K562 (cell line): ENCODE results near the gene RSPH6A. TPM values are rescaled to one million over a fixed set of nuclear protein-coding genes. Genes with fewer than 3 reads are reported as not detected.

Experiments
- BCLAF1 ChIP-seq, 2 experiments: fragments of 450-650 bp in 1 of 2; IDR thresholded peaks; 2 replicates each; pipeline ENCODE4 v1.6.1; 2011 to 2017; ENCODE audit warnings: low read depth in 2 of 2, antibody characterized with exemption in 1 of 2, borderline replicate concordance in 1 of 2, low read length in 1 of 2, mild to moderate bottlenecking in 1 of 2, mixed read lengths in 1 of 2; ENCODE audit not compliant: control insufficient read depth in 1 of 2
- HMG20A ChIP-seq: fragments of 450-650 bp; formaldehyde crosslinking; conservative IDR thresholded peaks from 2 replicates; pipeline ENCODE4 v1.4.0; 2020; ENCODE audit warnings: mild to moderate bottlenecking, mixed read lengths
- NCOA1 ChIP-seq: fragments of 450-650 bp; IDR thresholded peaks from 2 replicates; pipeline ENCODE4 v1.6.1; 2016; ENCODE audit warnings: low read depth
- SRSF3 ChIP-seq: fragments of 200-400 bp; formaldehyde crosslinking; IDR thresholded peaks from 2 replicates; pipeline ENCODE4 v1.6.1; 2016; ENCODE audit warnings: mild to moderate bottlenecking, low read length, moderate library complexity; ENCODE audit not compliant: insufficient read depth
- TARDBP ChIP-seq: fragments of 450-650 bp; IDR thresholded peaks from 2 replicates; pipeline ENCODE4 v1.6.1; 2016
- TFAP4 ChIP-seq: sonication (generic); formaldehyde crosslinking; IDR thresholded peaks from 2 replicates; pipeline ENCODE4 v1.8.0; 2022; ENCODE audit warnings: missing genetic modification reagents, mild to moderate bottlenecking, moderate library complexity, borderline replicate concordance
- ZBED1 ChIP-seq: IDR thresholded peaks from 2 replicates; pipeline ENCODE4 v1.6.1; 2014
- ZNF232 ChIP-seq: sonication (generic); formaldehyde crosslinking; IDR thresholded peaks from 2 replicates; pipeline ENCODE4 v1.8.0; 2022; ENCODE audit warnings: mild to moderate bottlenecking, missing genetic modification reagents
- ZNF507 ChIP-seq: conservative IDR thresholded peaks from 2 replicates; pipeline ENCODE4 v1.6.1; 2017; ENCODE audit warnings: missing genetic modification characterization, missing compliant biosample characterization
- ZNF561 ChIP-seq: fragments of 450-650 bp; formaldehyde crosslinking; conservative IDR thresholded peaks from 2 replicates; pipeline ENCODE4 v1.4.0; 2020; ENCODE audit warnings: mild to moderate bottlenecking, moderate library complexity
- polyA plus RNA-seq, 8 experiments: library from polyadenylated mRNA; depleted of rRNA in 4 of 8; stranded (reverse) in 5 of 8; unstranded in 3 of 8; fragments of >200 nt; fragmentation: Nextera tagmentation in 2 of 8; fragmentation: Illumina TruSeq in 1 of 8; extraction: Ambion mirVana in 2 of 8; extraction: Trizol in 1 of 8; gene quantifications; 2 replicates each; pipeline versions ENCODE4 v1.2.1 to v1.2.3, GENCODE V29; 2011 to 2014; ENCODE audit warnings: inconsistent platforms in 1 of 8, missing spikeins in 1 of 8
- total RNA-seq, 7 experiments: library from RNA; depleted of rRNA in 6 of 7; stranded (reverse); fragments of >200 nt in 6 of 7; fragmentation: Illumina TruSeq in 2 of 7; extraction: Trizol in 2 of 7; gene quantifications; 2 replicates each; pipeline versions ENCODE4 v1.2.1 to v1.2.3, GENCODE V29; 2011 to 2021; ENCODE audit warnings: low replicate concordance in 1 of 7
- TF ChIP-seq, protein P1 (sequence below): fragments of 200-600 bp; sonication (generic); IDR thresholded peaks from one replicate; pipeline ENCODE4 v1.6.1; 2012; ENCODE audit warnings: mild to moderate bottlenecking, low read depth, low read length, inconsistent platforms

Gene RSPH6A
- total and polyA plus RNA-seq, 9 of the 15 experiments (the other 6 are each of a cell fraction or from before 2014, with no cell fraction given) = 0.03 to 0.15 (median 0.07) TPM; not detected in 5

- TF ChIP-seq TFAP4 (CRISPR knock-in tag) (peak; percentile 100), NCOA1 (no peak), ZNF507 (tag) (no peak), TARDBP (no peak; the same call in 1 of the 2 replicates), ZBED1 (no peak), ZNF232 (CRISPR knock-in tag) (no peak), SRSF3 (no peak), BCLAF1 (IDR thresholded peaks at IDR 0.05; ENCODE audit: borderline replicate concordance in 1 of 2, control insufficient read depth in 1 of 2, low read depth in 2 of 2, low read length in 1 of 2) (no peak), ZNF561 (CRISPR knock-in tag) (no peak), HMG20A (no peak)
- TF ChIP-seq, protein P1, sequence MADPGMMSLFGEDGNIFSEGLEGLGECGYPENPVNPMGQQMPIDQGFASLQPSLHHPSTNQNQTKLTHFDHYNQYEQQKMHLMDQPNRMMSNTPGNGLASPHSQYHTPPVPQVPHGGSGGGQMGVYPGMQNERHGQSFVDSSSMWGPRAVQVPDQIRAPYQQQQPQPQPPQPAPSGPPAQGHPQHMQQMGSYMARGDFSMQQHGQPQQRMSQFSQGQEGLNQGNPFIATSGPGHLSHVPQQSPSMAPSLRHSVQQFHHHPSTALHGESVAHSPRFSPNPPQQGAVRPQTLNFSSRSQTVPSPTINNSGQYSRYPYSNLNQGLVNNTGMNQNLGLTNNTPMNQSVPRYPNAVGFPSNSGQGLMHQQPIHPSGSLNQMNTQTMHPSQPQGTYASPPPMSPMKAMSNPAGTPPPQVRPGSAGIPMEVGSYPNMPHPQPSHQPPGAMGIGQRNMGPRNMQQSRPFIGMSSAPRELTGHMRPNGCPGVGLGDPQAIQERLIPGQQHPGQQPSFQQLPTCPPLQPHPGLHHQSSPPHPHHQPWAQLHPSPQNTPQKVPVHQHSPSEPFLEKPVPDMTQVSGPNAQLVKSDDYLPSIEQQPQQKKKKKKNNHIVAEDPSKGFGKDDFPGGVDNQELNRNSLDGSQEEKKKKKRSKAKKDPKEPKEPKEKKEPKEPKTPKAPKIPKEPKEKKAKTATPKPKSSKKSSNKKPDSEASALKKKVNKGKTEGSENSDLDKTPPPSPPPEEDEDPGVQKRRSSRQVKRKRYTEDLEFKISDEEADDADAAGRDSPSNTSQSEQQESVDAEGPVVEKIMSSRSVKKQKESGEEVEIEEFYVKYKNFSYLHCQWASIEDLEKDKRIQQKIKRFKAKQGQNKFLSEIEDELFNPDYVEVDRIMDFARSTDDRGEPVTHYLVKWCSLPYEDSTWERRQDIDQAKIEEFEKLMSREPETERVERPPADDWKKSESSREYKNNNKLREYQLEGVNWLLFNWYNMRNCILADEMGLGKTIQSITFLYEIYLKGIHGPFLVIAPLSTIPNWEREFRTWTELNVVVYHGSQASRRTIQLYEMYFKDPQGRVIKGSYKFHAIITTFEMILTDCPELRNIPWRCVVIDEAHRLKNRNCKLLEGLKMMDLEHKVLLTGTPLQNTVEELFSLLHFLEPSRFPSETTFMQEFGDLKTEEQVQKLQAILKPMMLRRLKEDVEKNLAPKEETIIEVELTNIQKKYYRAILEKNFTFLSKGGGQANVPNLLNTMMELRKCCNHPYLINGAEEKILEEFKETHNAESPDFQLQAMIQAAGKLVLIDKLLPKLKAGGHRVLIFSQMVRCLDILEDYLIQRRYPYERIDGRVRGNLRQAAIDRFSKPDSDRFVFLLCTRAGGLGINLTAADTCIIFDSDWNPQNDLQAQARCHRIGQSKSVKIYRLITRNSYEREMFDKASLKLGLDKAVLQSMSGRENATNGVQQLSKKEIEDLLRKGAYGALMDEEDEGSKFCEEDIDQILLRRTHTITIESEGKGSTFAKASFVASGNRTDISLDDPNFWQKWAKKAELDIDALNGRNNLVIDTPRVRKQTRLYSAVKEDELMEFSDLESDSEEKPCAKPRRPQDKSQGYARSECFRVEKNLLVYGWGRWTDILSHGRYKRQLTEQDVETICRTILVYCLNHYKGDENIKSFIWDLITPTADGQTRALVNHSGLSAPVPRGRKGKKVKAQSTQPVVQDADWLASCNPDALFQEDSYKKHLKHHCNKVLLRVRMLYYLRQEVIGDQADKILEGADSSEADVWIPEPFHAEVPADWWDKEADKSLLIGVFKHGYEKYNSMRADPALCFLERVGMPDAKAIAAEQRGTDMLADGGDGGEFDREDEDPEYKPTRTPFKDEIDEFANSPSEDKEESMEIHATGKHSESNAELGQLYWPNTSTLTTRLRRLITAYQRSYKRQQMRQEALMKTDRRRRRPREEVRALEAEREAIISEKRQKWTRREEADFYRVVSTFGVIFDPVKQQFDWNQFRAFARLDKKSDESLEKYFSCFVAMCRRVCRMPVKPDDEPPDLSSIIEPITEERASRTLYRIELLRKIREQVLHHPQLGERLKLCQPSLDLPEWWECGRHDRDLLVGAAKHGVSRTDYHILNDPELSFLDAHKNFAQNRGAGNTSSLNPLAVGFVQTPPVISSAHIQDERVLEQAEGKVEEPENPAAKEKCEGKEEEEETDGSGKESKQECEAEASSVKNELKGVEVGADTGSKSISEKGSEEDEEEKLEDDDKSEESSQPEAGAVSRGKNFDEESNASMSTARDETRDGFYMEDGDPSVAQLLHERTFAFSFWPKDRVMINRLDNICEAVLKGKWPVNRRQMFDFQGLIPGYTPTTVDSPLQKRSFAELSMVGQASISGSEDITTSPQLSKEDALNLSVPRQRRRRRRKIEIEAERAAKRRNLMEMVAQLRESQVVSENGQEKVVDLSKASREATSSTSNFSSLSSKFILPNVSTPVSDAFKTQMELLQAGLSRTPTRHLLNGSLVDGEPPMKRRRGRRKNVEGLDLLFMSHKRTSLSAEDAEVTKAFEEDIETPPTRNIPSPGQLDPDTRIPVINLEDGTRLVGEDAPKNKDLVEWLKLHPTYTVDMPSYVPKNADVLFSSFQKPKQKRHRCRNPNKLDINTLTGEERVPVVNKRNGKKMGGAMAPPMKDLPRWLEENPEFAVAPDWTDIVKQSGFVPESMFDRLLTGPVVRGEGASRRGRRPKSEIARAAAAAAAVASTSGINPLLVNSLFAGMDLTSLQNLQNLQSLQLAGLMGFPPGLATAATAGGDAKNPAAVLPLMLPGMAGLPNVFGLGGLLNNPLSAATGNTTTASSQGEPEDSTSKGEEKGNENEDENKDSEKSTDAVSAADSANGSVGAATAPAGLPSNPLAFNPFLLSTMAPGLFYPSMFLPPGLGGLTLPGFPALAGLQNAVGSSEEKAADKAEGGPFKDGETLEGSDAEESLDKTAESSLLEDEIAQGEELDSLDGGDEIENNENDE = no peak
Measured at GRCh38 chr19:45770192-45771101, 44.7 kb downstream of the RSPH6A start (continued).
